Prostate gland (tissue), 2 donors: ENCODE measurements around the gene TRAF2. TPM values are rescaled to one million over a fixed set of nuclear protein-coding genes. Genes with fewer than 3 reads are reported as not detected.
"Not testable (repeated sequence)": the region's sequence is repeated elsewhere in the genome, so short reads cannot be mapped to it uniquely, and the experiment has no call there.

Experiments
- DNase-seq: peaks from one replicate; pipeline ENCODE4 v3.0.0-alpha.2; 2019; ENCODE audit warnings: low spot score
- H3K27ac ChIP-seq, 2 donors: fragments of 200-600 bp; sonication (generic); 2 replicates each; pipeline ENCODE4 v1.5.1; 2017 to 2019
- H3K27me3 ChIP-seq: fragments of 200-600 bp; sonication (generic); replicated peaks from 2 replicates; pipeline ENCODE4 v1.5.1; 2019; ENCODE audit not compliant: insufficient read depth
- H3K36me3 ChIP-seq, 2 donors: fragments of 200-600 bp; sonication (generic); 1 replicate in 1 of 2; 2 replicates in 1 of 2; pipeline versions ENCODE4 v1.5.1 to v1.8.1; 2017 to 2019
- H3K4me1 ChIP-seq: fragments of 200-600 bp; sonication (generic); replicated peaks from 2 replicates; pipeline ENCODE4 v1.5.1; 2019
- H3K4me3 ChIP-seq, 2 donors: fragments of 200-600 bp; sonication (generic); 2 replicates each; pipeline ENCODE4 v1.5.1; 2017 to 2019
- H3K9me3 ChIP-seq: fragments of 200-600 bp; sonication (generic); 2 replicates; pipeline ENCODE4 v1.5.1; 2017
- CTCF ChIP-seq, 4 experiments: fragments of 200-600 bp in 2 of 4; fragments of 450-650 bp in 2 of 4; sonication (generic) in 2 of 4; IDR thresholded peaks; 1 replicate in 3 of 4; 2 replicates in 1 of 4; pipeline ENCODE4 v1.5.1; 2016 to 2019; ENCODE audit warnings: antibody characterized with exemption in 4 of 4, mild to moderate bottlenecking in 2 of 4, moderate library complexity in 2 of 4
- POLR2A ChIP-seq: fragments of 450-650 bp; IDR thresholded peaks from one replicate; pipeline ENCODE4 v1.6.1; 2016; ENCODE audit warnings: antibody characterized with exemption, mild to moderate bottlenecking
- POLR2AphosphoS5 ChIP-seq: sonication (generic); formaldehyde crosslinking; IDR thresholded peaks from one replicate; pipeline ENCODE4 v1.6.1; 2017; ENCODE audit warnings: antibody characterized with exemption
- WGBS: methylation state at CpG from one replicate; pipeline ENCODE4 v1.1.5; 2018; 5-methylcytosine and 5-hydroxymethylcytosine counted together
- intact Hi-C: fragments of 100-400 bp; cut with DNase I; formaldehyde crosslinking; loops from one replicate; pipeline ENCODE4 v1.14.2; 2022
- total RNA-seq, 2 donors: library from RNA; depleted of rRNA; stranded (reverse); fragments of >200 nt; gene quantifications; one replicate each; pipeline ENCODE4 v1.1.0, GENCODE V29; 2016

Gene TRAF2
- total RNA-seq, 2 donors from 2014 or later: 23.6 to 24.2 TPM

GRCh38 chr9:136868644-136869043, 17.7 kb upstream of the TRAF2 start:
- no peak for DNase-seq
- peaks cover 7% of the 10 kb centered on the region for H3K4me1 ChIP-seq
- no peaks in the 10 kb centered on the region for H3K27me3 ChIP-seq
- no peaks in the 10 kb centered on the region for H3K36me3 ChIP-seq
- TF ChIP-seq POLR2AphosphoS5 (no peak), CTCF (IDR thresholded peaks at IDR 0.05) (no peak), POLR2A (no peak)
- no peak overlapping the region for H3K27ac ChIP-seq
- intact Hi-C loops: no loop called here
- WGBS: 94% methylated on average over 11 of the region's 11 CpGs
- H3K4me3 ChIP-seq: no peak overlapping the region
- H3K9me3 ChIP-seq: no peaks in the 10 kb centered on the region

GRCh38 chr9:136869611-136870010, 16.7 kb upstream of the TRAF2 start:
- H3K36me3 ChIP-seq, H3K4me1 ChIP-seq, intact Hi-C loops, H3K4me3 ChIP-seq, H3K27ac ChIP-seq, H3K27me3 ChIP-seq, DNase-seq, H3K9me3 ChIP-seq: not testable (repeated sequence)
- WGBS: 78% methylated on average over 2 of the region's 2 CpGs

- no peaks in the 10 kb centered on the region for H3K4me1 ChIP-seq
- WGBS: 94% methylated on average over 6 of the region's 6 CpGs
- no peak overlapping the region for H3K27ac ChIP-seq
- no peak overlapping the region for H3K4me3 ChIP-seq
- H3K9me3 ChIP-seq: no peaks in the 10 kb centered on the region
- no peaks in the 10 kb centered on the region for H3K27me3 ChIP-seq
- intact Hi-C loops: no loop called here
- TF ChIP-seq CTCF (IDR thresholded peaks at IDR 0.05) (no peak), POLR2AphosphoS5 (no peak), POLR2A (no peak)
- H3K36me3 ChIP-seq: no peaks in the 10 kb centered on the region
- no peak for DNase-seq
These were observed 11.2 kb upstream of the TRAF2 start for GRCh38 chr9:136875155-136875554.

- intact Hi-C loops: no loop called here
- TF ChIP-seq POLR2A (no peak), CTCF (IDR thresholded peaks at IDR 0.05) (no peak)
- Histone ChIP-seq H3K4me1 (no peaks in the 10 kb centered on the region), H3K27me3 (no peaks in the 10 kb centered on the region), H3K4me3 (no peak overlapping the region), H3K27ac (no peak overlapping the region), H3K36me3 (no peaks in the 10 kb centered on the region), H3K9me3 (no peaks in the 10 kb centered on the region)
- 93% methylated on average over 5 of the region's 5 CpGs for WGBS
- no peak for DNase-seq
These were observed 9.8 kb upstream of the TRAF2 start for GRCh38 chr9:136876476-136876875.

DNA sequence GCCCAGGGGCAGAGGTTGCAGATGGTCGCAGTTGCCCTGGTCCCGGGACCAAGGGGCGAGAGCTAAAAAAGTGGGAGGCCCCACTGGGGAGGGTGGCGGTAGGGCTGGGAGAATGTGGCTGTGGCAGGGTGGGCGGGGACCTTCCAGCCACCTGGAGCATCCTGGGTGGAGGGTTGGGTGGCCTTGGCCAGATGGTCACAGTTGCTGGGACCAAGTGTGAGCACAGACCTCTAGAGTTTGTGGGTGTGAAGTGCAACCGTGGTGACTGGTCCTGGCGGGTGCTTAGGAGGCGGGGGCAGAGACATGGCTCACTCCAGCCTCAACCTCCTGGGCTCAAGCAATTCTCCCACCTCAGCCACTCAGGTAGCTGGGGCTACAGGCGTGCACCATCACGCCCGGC, 5.7 kb upstream of the TRAF2 start:
- no peak for DNase-seq
- no peaks in the 10 kb centered on the region for H3K36me3 ChIP-seq
- no peaks in the 10 kb centered on the region for H3K4me1 ChIP-seq
- no peak overlapping the region for H3K27ac ChIP-seq
- intact Hi-C loops: no loop called here
- no peak overlapping the region for H3K4me3 ChIP-seq
- no peak for TF ChIP-seq CTCF (IDR thresholded peaks at IDR 0.05)
- TF ChIP-seq POLR2A: no peak
- TF ChIP-seq POLR2AphosphoS5: no peak
- WGBS: 86% methylated on average over 11 of the region's 11 CpGs
- H3K9me3 ChIP-seq: no peaks in the 10 kb centered on the region
- H3K27me3 ChIP-seq: no peaks in the 10 kb centered on the region
